ENCODE data around the gene ACSS2.
A peak's percentile ranks its signal among the peaks of the same experiment; 100 is the strongest.

- TF ChIP-seq CTCF (IDR thresholded peaks at IDR 0.05) = peak in 3 of 4 experiments; percentile 36 to 55 (median 45)
- TF ChIP-seq EP300 (IDR thresholded peaks at IDR 0.05) = no peak
- TF ChIP-seq POLR2A (IDR thresholded peaks at IDR 0.05) = no peak
Observed at GRCh38 chr20:34834459-34834893, 41.9 kb upstream of the ACSS2 start.
